Sigmoid colon (tissue), 7 donors: Measurements from ENCODE around the gene LSM14A. TPM values are rescaled to one million over a fixed set of nuclear protein-coding genes. Genes with fewer than 3 reads are reported as not detected.

Source experiments
- DNase-seq: peaks from one replicate; pipeline ENCODE4 v3.0.0-alpha.2; 2019
- H3K27ac ChIP-seq, 4 donors: fragments of 200-600 bp; sonication (generic); one replicate each; pipeline ENCODE4 v1.5.1; 2016 to 2019; ENCODE audit warnings: mild to moderate bottlenecking in 1 of 4
- H3K27me3 ChIP-seq, 3 donors: fragments of 200-600 bp; sonication (generic); one replicate each; pipeline ENCODE4 v1.5.1; 2019; ENCODE audit warnings: mild to moderate bottlenecking in 1 of 3
- H3K36me3 ChIP-seq, 4 donors: fragments of 200-600 bp; sonication (generic); one replicate each; pipeline ENCODE4 v1.5.1; 2016 to 2019
- H3K4me1 ChIP-seq, 4 donors: fragments of 200-600 bp; sonication (generic); one replicate each; pipeline ENCODE4 v1.5.1; 2017 to 2019
- H3K4me3 ChIP-seq, 4 donors: fragments of 200-600 bp; sonication (generic); one replicate each; pipeline ENCODE4 v1.5.1; 2017 to 2019; ENCODE audit warnings: mild to moderate bottlenecking in 2 of 4, moderate library complexity in 1 of 4
- H3K9me3 ChIP-seq, 4 donors: fragments of 200-600 bp in 3 of 4; sonication (generic) in 3 of 4; one replicate each; pipeline versions ENCODE4 v1.5.1 to v1.6.1; 2013 to 2019
- CTCF ChIP-seq, 4 experiments: fragments of 450-650 bp in 3 of 4; fragments of 200-600 bp in 1 of 4; IDR thresholded peaks; one replicate each; pipeline ENCODE4 v1.5.1; 2016 to 2019; ENCODE audit warnings: antibody characterized with exemption in 4 of 4, mild to moderate bottlenecking in 3 of 4, moderate library complexity in 2 of 4
- EP300 ChIP-seq, 4 donors: sonication (generic); formaldehyde crosslinking; IDR thresholded peaks; one replicate each; pipeline ENCODE4 v1.6.1; 2017; ENCODE audit warnings: antibody characterized with exemption in 4 of 4
- POLR2A ChIP-seq, 2 donors: fragments of 450-650 bp; IDR thresholded peaks; one replicate each; pipeline ENCODE4 v1.6.1; 2016; ENCODE audit warnings: antibody characterized with exemption in 2 of 2, mild to moderate bottlenecking in 2 of 2, moderate library complexity in 2 of 2
- POLR2AphosphoS5 ChIP-seq, 4 donors: sonication (generic); formaldehyde crosslinking; IDR thresholded peaks; one replicate each; pipeline ENCODE4 v1.6.1; 2017; ENCODE audit warnings: antibody characterized with exemption in 4 of 4
- WGBS, 2 donors: extraction: QIAGEN DNeasy Blood & Tissue Kit; methylation state at CpG; one replicate each; pipeline ENCODE4 v1.1.7; 2013; 5-methylcytosine and 5-hydroxymethylcytosine counted together
- intact Hi-C: fragments of 100-400 bp; cut with DNase I; formaldehyde crosslinking; loops from one replicate; pipeline ENCODE4 v1.15.1; 2023
- polyA plus RNA-seq, 3 donors: library from polyadenylated mRNA; stranded (reverse); fragments of 200-250 nt; gene quantifications; one replicate each; pipeline ENCODE4 v1.2.3, GENCODE V29; 2013
- total RNA-seq, 4 donors: library from RNA; depleted of rRNA; stranded (reverse); fragments of >200 nt; gene quantifications; one replicate each; pipeline ENCODE4 v1.1.0, GENCODE V29; 2016
- donor health status: healthy with polysubstance abuse.
- donor health status: Bipolar disorder and iron deficiency.
- donor health status: healthy.

Gene LSM14A
- total and polyA plus RNA-seq, 7 donors = 66.6 to 149 (median 104) TPM

DNA sequence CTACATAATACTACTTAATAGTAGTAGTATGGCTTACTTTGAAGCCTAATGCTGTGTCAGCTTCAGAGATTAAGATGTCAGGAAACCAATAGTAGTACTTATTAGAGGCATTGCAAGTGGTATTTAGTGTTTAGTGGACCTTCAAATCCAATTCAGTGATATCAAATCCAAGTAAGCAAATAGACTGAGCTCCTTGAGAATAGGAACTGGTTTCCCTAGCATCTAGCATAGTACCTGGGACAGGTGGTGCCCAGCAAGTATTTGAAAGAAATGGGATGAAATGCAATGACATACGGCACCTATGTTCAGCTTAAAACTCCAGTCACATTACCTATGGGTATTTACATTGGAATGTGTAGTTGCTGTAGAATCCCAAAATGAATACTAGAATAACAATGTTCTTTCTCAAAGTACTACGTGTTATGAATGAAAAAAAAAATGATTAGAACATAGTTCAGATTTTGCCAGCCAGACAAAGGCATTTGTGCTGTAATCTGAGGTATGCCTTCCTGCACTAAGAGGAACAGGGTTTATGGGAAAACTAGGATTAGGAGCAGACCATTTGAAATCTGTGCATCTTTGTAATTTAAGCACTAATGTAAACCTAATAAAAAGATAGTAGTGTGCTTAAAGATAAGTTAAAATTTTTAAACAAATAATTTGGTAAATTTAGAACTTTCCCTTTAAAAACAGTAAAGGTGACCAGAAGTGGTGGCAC, 17.1 kb downstream of the LSM14A start:
- intact Hi-C loops = no loop called here
- WGBS, 2 donors = 80 to 82% methylated on average over 2 of the region's 2 CpGs
- peaks cover 0 to 5% (median 3%) of the 10 kb centered on the region in 4 donors for H3K36me3 ChIP-seq
- no peaks in the 10 kb centered on the region for H3K27me3 ChIP-seq
- H3K27ac ChIP-seq = no peak overlapping the region
- H3K4me1 ChIP-seq = peaks cover 0 to 70% (median 60%) of the 10 kb centered on the region in 4 donors
- no peaks in the 10 kb centered on the region for H3K9me3 ChIP-seq
- TF ChIP-seq POLR2AphosphoS5 (IDR thresholded peaks at IDR 0.05) (no peak), POLR2A (IDR thresholded peaks at IDR 0.05) (no peak), EP300 (IDR thresholded peaks at IDR 0.05) (no peak), CTCF (IDR thresholded peaks at IDR 0.05) (no peak)
- DNase-seq = no peak
- no peak overlapping the region for H3K4me3 ChIP-seq

DNA sequence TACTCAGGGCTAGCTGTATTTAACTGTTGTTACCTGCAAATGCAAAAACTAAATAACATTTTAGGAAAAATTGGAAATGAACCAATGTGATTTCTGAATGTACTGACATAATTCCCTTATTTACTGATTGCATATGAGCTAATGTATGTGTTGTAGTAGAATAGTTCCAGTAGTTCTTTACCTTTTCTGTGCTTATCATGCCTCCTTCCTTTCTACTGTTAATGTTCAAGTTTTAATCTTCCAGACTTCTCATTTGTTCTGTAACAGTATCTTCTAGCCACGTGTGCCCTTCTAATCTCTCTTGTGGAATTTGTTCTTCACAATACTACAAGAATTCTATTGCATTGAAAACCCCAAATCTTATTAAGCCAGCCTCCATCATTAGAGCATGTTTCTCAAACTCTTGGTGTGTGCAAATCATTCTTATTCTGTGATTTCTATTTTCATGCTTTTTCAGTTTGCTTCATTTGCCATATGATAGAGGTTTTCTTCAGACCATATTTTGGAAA, 17.7 kb downstream of the LSM14A start:
- WGBS, 2 donors = 29 to 37% methylated on average over 1 of the region's 1 CpG
- H3K27me3 ChIP-seq = no peaks in the 10 kb centered on the region
- H3K27ac ChIP-seq = no peak overlapping the region
- no peak for DNase-seq
- peaks cover 0 to 11% (median 8%) of the 10 kb centered on the region in 4 donors for H3K36me3 ChIP-seq
- H3K4me3 ChIP-seq = no peak overlapping the region
- TF ChIP-seq CTCF (IDR thresholded peaks at IDR 0.05) (no peak), POLR2AphosphoS5 (IDR thresholded peaks at IDR 0.05) (no peak), POLR2A (IDR thresholded peaks at IDR 0.05) (no peak), EP300 (IDR thresholded peaks at IDR 0.05) (no peak)
- peaks cover 0 to 64% (median 53%) of the 10 kb centered on the region in 4 donors for H3K4me1 ChIP-seq
- no peaks in the 10 kb centered on the region for H3K9me3 ChIP-seq
- intact Hi-C loops = no loop called here

DNA sequence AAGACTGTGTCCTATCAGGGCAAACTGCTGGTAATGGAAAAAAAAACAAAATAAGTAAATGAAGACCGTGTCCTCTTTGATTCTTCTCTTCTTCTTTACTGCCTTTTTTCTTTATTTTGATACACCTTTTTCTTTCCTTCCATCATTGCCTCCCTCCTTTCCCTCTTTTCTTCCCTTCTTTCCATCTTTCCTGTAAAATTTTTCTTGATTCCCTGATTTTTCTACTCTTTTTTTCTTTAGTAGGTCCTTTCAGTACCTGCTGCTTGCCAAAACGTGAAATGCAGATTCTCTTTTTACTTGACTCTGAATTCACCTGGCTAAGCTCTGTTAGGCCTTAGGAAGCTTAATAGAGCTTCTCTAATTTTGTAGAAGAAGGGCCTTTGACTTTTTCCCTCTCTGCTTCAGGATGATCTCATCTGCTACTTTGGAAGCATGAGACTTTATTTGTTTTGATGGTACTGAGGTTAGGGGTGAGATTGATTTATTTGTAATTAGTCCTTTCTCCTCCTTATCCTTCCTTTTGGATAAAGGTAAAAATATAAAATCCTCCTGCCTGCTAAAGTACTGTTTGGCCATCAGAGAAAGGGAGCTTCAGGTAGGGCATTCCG, 19.2 kb downstream of the LSM14A start:
- intact Hi-C loops = no loop called here
- Histone ChIP-seq H3K27ac (no peak overlapping the region), H3K4me1 (peaks cover 0 to 49% (median 39%) of the 10 kb centered on the region in 4 donors), H3K4me3 (no peak overlapping the region), H3K9me3 (no peaks in the 10 kb centered on the region), H3K27me3 (no peaks in the 10 kb centered on the region), H3K36me3 (peaks cover 0 to 26% (median 15%) of the 10 kb centered on the region in 4 donors)
- WGBS, 2 donors = 75 to 78% methylated on average over 3 of the region's 3 CpGs
- no peak for DNase-seq
- no peak for TF ChIP-seq POLR2AphosphoS5 (IDR thresholded peaks at IDR 0.05)
- no peak for TF ChIP-seq EP300 (IDR thresholded peaks at IDR 0.05)
- TF ChIP-seq POLR2A (IDR thresholded peaks at IDR 0.05) = no peak
- TF ChIP-seq CTCF (IDR thresholded peaks at IDR 0.05) = no peak

- intact Hi-C loops = no loop called here
- no peak overlapping the region for H3K27ac ChIP-seq
- H3K4me1 ChIP-seq = peaks cover 0 to 33% (median 28%) of the 10 kb centered on the region in 4 donors
- WGBS, 2 donors = 76 to 90% methylated on average over 2 of the region's 2 CpGs
- peaks cover 0 to 45% (median 21%) of the 10 kb centered on the region in 4 donors for H3K36me3 ChIP-seq
- no peak for TF ChIP-seq POLR2AphosphoS5 (IDR thresholded peaks at IDR 0.05)
- no peaks in the 10 kb centered on the region for H3K9me3 ChIP-seq
- no peak for DNase-seq
- no peak overlapping the region for H3K4me3 ChIP-seq
- no peaks in the 10 kb centered on the region for H3K27me3 ChIP-seq
Observed at GRCh38 chr19:34193439-34193838, 21.1 kb downstream of the LSM14A start.

- H3K36me3 ChIP-seq = peaks cover 0 to 50% (median 25%) of the 10 kb centered on the region in 4 donors
- no peaks in the 10 kb centered on the region for H3K27me3 ChIP-seq
- H3K27ac ChIP-seq = no peak overlapping the region
- DNase-seq = no peak
- WGBS, 2 donors = 88 to 93% methylated on average over 4 of the region's 4 CpGs
- peaks cover 0 to 29% (median 24%) of the 10 kb centered on the region in 4 donors for H3K4me1 ChIP-seq
- intact Hi-C loops = no loop called here
- no peaks in the 10 kb centered on the region for H3K9me3 ChIP-seq
- no peak for TF ChIP-seq POLR2A (IDR thresholded peaks at IDR 0.05)
- no peak for TF ChIP-seq EP300 (IDR thresholded peaks at IDR 0.05)
- no peak overlapping the region for H3K4me3 ChIP-seq
Observed at GRCh38 chr19:34193876-34194275, 21.6 kb downstream of the LSM14A start.
